Gastroesophageal sphincter (tissue), 3 donors: ENCODE results near the gene HERC5.

Source experiments
- EP300 ChIP-seq: sonication (generic); formaldehyde crosslinking; IDR thresholded peaks from one replicate; pipeline ENCODE4 v1.6.1; 2017; ENCODE audit warnings: antibody characterized with exemption, mild to moderate bottlenecking
- POLR2A ChIP-seq, 2 donors: fragments of 450-650 bp; IDR thresholded peaks; one replicate each; pipeline ENCODE4 v1.6.1; 2017; ENCODE audit warnings: antibody characterized with exemption in 2 of 2, mild to moderate bottlenecking in 2 of 2, moderate library complexity in 1 of 2
- TF ChIP-seq, protein P1 (sequence below), 4 experiments: fragments of 200-600 bp in 2 of 4; fragments of 450-650 bp in 2 of 4; sonication (generic) in 1 of 4; IDR thresholded peaks; one replicate each; pipeline ENCODE4 v1.5.1; 2017 to 2019; ENCODE audit warnings: antibody characterized with exemption in 4 of 4, mild to moderate bottlenecking in 2 of 4, moderate library complexity in 2 of 4

DNA sequence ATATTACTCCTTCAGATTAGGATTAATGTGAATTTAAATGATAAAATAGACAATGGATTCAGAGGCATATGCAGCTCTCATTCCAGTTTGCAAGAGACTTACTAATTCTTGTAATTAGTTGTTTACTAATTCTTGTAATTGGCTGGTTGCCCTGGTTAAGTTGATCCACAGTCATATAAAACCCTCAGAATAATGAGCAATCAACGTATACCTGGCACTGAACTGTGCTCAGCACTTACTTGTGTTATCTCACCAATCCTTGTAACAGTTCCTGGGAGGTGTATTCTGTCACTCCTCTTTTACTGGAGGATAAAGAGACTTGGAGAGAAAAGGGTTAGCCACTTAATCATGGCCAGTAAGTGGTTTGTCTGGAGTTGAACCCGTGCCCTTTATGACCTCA is 10.5 kb downstream of the HERC5 start:
- no peak for TF ChIP-seq EP300
- TF ChIP-seq POLR2A (IDR thresholded peaks at IDR 0.05): no peak
- TF ChIP-seq, protein P1, sequence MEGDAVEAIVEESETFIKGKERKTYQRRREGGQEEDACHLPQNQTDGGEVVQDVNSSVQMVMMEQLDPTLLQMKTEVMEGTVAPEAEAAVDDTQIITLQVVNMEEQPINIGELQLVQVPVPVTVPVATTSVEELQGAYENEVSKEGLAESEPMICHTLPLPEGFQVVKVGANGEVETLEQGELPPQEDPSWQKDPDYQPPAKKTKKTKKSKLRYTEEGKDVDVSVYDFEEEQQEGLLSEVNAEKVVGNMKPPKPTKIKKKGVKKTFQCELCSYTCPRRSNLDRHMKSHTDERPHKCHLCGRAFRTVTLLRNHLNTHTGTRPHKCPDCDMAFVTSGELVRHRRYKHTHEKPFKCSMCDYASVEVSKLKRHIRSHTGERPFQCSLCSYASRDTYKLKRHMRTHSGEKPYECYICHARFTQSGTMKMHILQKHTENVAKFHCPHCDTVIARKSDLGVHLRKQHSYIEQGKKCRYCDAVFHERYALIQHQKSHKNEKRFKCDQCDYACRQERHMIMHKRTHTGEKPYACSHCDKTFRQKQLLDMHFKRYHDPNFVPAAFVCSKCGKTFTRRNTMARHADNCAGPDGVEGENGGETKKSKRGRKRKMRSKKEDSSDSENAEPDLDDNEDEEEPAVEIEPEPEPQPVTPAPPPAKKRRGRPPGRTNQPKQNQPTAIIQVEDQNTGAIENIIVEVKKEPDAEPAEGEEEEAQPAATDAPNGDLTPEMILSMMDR (IDR thresholded peaks at IDR 0.05): no peak
